Measurements from ENCODE around the gene RPSA. TPM values are rescaled to one million over a fixed set of nuclear protein-coding genes. Genes with fewer than 3 reads are reported as not detected.
"Not testable (repeated sequence)": the region's sequence is repeated elsewhere in the genome, so short reads cannot be mapped to it uniquely, and the experiment has no call there.

The RPSA gene
- total RNA-seq, 1 experiment from 2014 or later: 1,984 TPM

- Mint-ChIP-seq H3K36me3 (ENCODE audit: insufficient read depth, unreplicated experiment) (no peaks in the 10 kb centered on the region), H3K27me3 (ENCODE audit: insufficient read depth, unreplicated experiment) (peaks cover under 1% of the 10 kb centered on the region), H3K4me1 (ENCODE audit: insufficient read depth, unreplicated experiment) (peaks cover 7% of the 10 kb centered on the region), H3K9me3 (ENCODE audit: unreplicated experiment) (no peaks in the 10 kb centered on the region), H3K27ac (ENCODE audit: low read depth, unreplicated experiment) (no peak overlapping the region), H3K4me3 (ENCODE audit: unreplicated experiment) (no peak overlapping the region)
- TF ChIP-seq CTCF (IDR thresholded peaks at IDR 0.05; ENCODE audit: unreplicated experiment): peak; percentile 67
- POLR2A ChIA-PET: interaction anchor here (0.9 to 1.4 kb wide), 7 partner anchors 28 to 744 kb away, joined by 3 to 6 read pairs (median 3); partner anchors contain the start of gene RPSA
- peak; percentile 90 for DNase-seq (ENCODE audit: unreplicated experiment)
- CTCF ChIA-PET: interaction anchor here (0.6 to 6.6 kb wide), 41 partner anchors 9 to 1391 kb away, joined by 3 to 100 read pairs (median 4); no protein-coding TSS in a partner anchor
- no TSS peak for BruUV-seq (replicated peaks)
- intact Hi-C loops (cut with micrococcal nuclease): loop anchor here (1.0 to 2.0 kb wide), 3 partner anchors 50 to 731 kb away; no protein-coding TSS in a partner anchor
Measured at GRCh38 chr3:39447637-39448483, 41.3 kb downstream of the RPSA start.

GRCh38 chr3:39448506-39449233 is 42.1 kb downstream of the RPSA start:
- H3K4me1 Mint-ChIP-seq (ENCODE audit: insufficient read depth, unreplicated experiment): peaks cover 7% of the 10 kb centered on the region
- H3K27me3 Mint-ChIP-seq (ENCODE audit: insufficient read depth, unreplicated experiment): peaks cover 8% of the 10 kb centered on the region
- no peaks in the 10 kb centered on the region for H3K9me3 Mint-ChIP-seq (ENCODE audit: unreplicated experiment)
- TF ChIP-seq CTCF (IDR thresholded peaks at IDR 0.05; ENCODE audit: unreplicated experiment): no peak
- BruUV-seq (replicated peaks): no TSS peak
- ChIA-PET POLR2A (interaction anchor here (1.0 kb wide), 2 partner anchors 42 to 49 kb away, joined by 3 read pairs; partner anchors contain the start of gene RPSA), CTCF (interaction anchor here (0.6 to 6.6 kb wide), 21 partner anchors 10 to 730 kb away, joined by 3 to 100 read pairs (median 9); no protein-coding TSS in a partner anchor)
- intact Hi-C loops (cut with micrococcal nuclease): loop anchor here (1.0 to 2.0 kb wide), 3 partner anchors 50 to 731 kb away; no protein-coding TSS in a partner anchor
- H3K27ac Mint-ChIP-seq (ENCODE audit: low read depth, unreplicated experiment): no peak overlapping the region
- H3K36me3 Mint-ChIP-seq (ENCODE audit: insufficient read depth, unreplicated experiment): no peaks in the 10 kb centered on the region
- DNase-seq (ENCODE audit: unreplicated experiment): no peak
- no peak overlapping the region for H3K4me3 Mint-ChIP-seq (ENCODE audit: unreplicated experiment)

- DNase-seq (ENCODE audit: unreplicated experiment): no peak
- intact Hi-C loops (cut with micrococcal nuclease): loop anchor here (2.0 kb wide), 1 partner anchor 541 kb away; no protein-coding TSS in a partner anchor
- CTCF ChIA-PET: interaction anchor here (1.1 to 6.6 kb wide), 2 partner anchors 37 to 49 kb away, joined by 3 to 100 read pairs; no protein-coding TSS in a partner anchor
- TF ChIP-seq CTCF (IDR thresholded peaks at IDR 0.05; ENCODE audit: unreplicated experiment): no peak
- Mint-ChIP-seq H3K36me3 (ENCODE audit: insufficient read depth, unreplicated experiment) (no peaks in the 10 kb centered on the region), H3K27ac (ENCODE audit: low read depth, unreplicated experiment) (no peak overlapping the region), H3K27me3 (ENCODE audit: insufficient read depth, unreplicated experiment) (peaks cover 12% of the 10 kb centered on the region), H3K4me3 (ENCODE audit: unreplicated experiment) (no peak overlapping the region), H3K9me3 (ENCODE audit: unreplicated experiment) (no peaks in the 10 kb centered on the region), H3K4me1 (ENCODE audit: insufficient read depth, unreplicated experiment) (peaks cover 7% of the 10 kb centered on the region)
- no TSS peak for BruUV-seq (replicated peaks)
- POLR2A ChIA-PET: no interaction called here
Measured at GRCh38 chr3:39449796-39450195, 43.3 kb downstream of the RPSA start.

- Mint-ChIP-seq H3K4me1 (ENCODE audit: insufficient read depth, unreplicated experiment) (peaks cover 3% of the 10 kb centered on the region), H3K36me3 (ENCODE audit: insufficient read depth, unreplicated experiment) (no peaks in the 10 kb centered on the region), H3K27me3 (ENCODE audit: insufficient read depth, unreplicated experiment) (peaks cover 12% of the 10 kb centered on the region), H3K4me3 (ENCODE audit: unreplicated experiment) (no peak overlapping the region), H3K27ac (ENCODE audit: low read depth, unreplicated experiment) (no peak overlapping the region), H3K9me3 (ENCODE audit: unreplicated experiment) (no peaks in the 10 kb centered on the region)
- intact Hi-C loops (cut with micrococcal nuclease): no loop called here
- TF ChIP-seq CTCF (IDR thresholded peaks at IDR 0.05; ENCODE audit: unreplicated experiment): no peak
- ChIA-PET CTCF (no interaction called here), POLR2A (no interaction called here)
- BruUV-seq (replicated peaks): no TSS peak
- DNase-seq (ENCODE audit: unreplicated experiment): no peak
Measured at GRCh38 chr3:39453134-39453533, 46.6 kb downstream of the RPSA start.

GRCh38 chr3:39453872-39454271 is 47.4 kb downstream of the RPSA start:
- ChIA-PET CTCF (interaction anchor here (0.5 kb wide), 1 partner anchor 53 kb away, joined by 3 read pairs; no protein-coding TSS in a partner anchor), POLR2A (interaction anchor here (0.7 kb wide), 1 partner anchor 1462 kb away, joined by 3 read pairs; no protein-coding TSS in a partner anchor)
- H3K36me3 Mint-ChIP-seq (ENCODE audit: insufficient read depth, unreplicated experiment); H3K9me3 Mint-ChIP-seq (ENCODE audit: unreplicated experiment); DNase-seq (ENCODE audit: unreplicated experiment); H3K4me1 Mint-ChIP-seq (ENCODE audit: insufficient read depth, unreplicated experiment); intact Hi-C loops (cut with micrococcal nuclease); H3K4me3 Mint-ChIP-seq (ENCODE audit: unreplicated experiment); BruUV-seq (replicated peaks); H3K27ac Mint-ChIP-seq (ENCODE audit: low read depth, unreplicated experiment): not testable (repeated sequence)
- H3K27me3 Mint-ChIP-seq (ENCODE audit: insufficient read depth, unreplicated experiment): peaks cover 12% of the 10 kb centered on the region
